ENCODE measurements around the gene CELF2. TPM values are rescaled to one million over a fixed set of nuclear protein-coding genes. Genes with fewer than 3 reads are reported as not detected.

CELF2 gene
- total RNA-seq, 1 experiment from 2014 or later = 28.7 TPM

DNA sequence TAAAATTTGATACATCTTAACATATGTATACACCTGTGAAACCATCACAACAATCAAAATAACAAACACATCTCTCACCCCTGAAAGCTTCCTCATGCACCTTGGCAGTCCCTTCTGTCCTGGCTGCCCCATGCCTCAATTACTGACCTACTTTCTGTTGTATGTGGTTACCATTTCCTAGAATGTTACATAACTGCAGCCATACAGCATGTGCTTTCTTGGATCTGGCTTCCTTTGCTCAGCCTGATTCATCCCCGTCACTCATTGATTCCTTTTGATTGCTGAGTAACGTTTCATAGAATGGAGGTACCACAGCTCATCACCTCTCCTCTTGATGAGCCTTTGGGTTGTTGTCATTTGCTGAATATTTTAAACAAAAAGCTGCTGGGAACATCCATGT, 165.3 kb downstream of the CELF2 start:
- H4K5ac ChIP-seq (ENCODE audit: insufficient read length, low read depth, low read length) = no peak overlapping the region
- no peak overlapping the region for H3K56ac ChIP-seq (ENCODE audit: insufficient read length, low read depth, low read length)
- H3K79me2 ChIP-seq (ENCODE audit: insufficient read depth, low read length) = no peaks in the 10 kb centered on the region
- no peak for DNase-seq
- Mint-ChIP-seq H3K36me3 (ENCODE audit: insufficient read depth in 1 of 3, low read depth in 3 of 3) (peaks cover 8 to 31% (median 9%) of the 10 kb centered on the region in 3 experiments), H3K9me3 (peaks cover 5 to 11% of the 10 kb centered on the region in 2 experiments; a peak in 4 of 5 replicates), H3K27ac (no peak overlapping the region), H3K4me1 (peaks cover 17 to 22% of the 10 kb centered on the region in 2 experiments), H3K27me3 (ENCODE audit: low read depth) (no peaks in the 10 kb centered on the region), H3K4me3 (no peak overlapping the region)
- H3K23me2 ChIP-seq (ENCODE audit: insufficient read length, low read depth, low read length, poor library complexity, severe bottlenecking) = no peaks in the 10 kb centered on the region
- no peak overlapping the region for H4K8ac ChIP-seq (replicated peaks; ENCODE audit: insufficient read length, low read depth, low read length)
- TF ChIP-seq, protein P1, sequence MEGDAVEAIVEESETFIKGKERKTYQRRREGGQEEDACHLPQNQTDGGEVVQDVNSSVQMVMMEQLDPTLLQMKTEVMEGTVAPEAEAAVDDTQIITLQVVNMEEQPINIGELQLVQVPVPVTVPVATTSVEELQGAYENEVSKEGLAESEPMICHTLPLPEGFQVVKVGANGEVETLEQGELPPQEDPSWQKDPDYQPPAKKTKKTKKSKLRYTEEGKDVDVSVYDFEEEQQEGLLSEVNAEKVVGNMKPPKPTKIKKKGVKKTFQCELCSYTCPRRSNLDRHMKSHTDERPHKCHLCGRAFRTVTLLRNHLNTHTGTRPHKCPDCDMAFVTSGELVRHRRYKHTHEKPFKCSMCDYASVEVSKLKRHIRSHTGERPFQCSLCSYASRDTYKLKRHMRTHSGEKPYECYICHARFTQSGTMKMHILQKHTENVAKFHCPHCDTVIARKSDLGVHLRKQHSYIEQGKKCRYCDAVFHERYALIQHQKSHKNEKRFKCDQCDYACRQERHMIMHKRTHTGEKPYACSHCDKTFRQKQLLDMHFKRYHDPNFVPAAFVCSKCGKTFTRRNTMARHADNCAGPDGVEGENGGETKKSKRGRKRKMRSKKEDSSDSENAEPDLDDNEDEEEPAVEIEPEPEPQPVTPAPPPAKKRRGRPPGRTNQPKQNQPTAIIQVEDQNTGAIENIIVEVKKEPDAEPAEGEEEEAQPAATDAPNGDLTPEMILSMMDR (conservative IDR thresholded peaks at IDR 0.05) = no peak
- H4K91ac ChIP-seq (ENCODE audit: insufficient read length, low read depth, low read length) = no peak overlapping the region
- H2BK20ac ChIP-seq (ENCODE audit: low read depth, low read length, poor library complexity, severe bottlenecking) = no peak overlapping the region
- H4K20me1 ChIP-seq (ENCODE audit: control insufficient read depth, insufficient read depth, insufficient read length) = no peaks in the 10 kb centered on the region
- no peak overlapping the region for H3K4me2 ChIP-seq (ENCODE audit: insufficient read depth, insufficient read length, low read length)
- H3K79me1 ChIP-seq (ENCODE audit: insufficient read depth, low read depth, low read length, poor library complexity, severe bottlenecking) = no peaks in the 10 kb centered on the region
- no peaks in the 10 kb centered on the region for H3K27me3 ChIP-seq (ENCODE audit: insufficient read depth, low read length)
- no peak overlapping the region for H2BK5ac ChIP-seq (ENCODE audit: insufficient read length, low read length)
- H2AFZ ChIP-seq (ENCODE audit: low read length) = no peak overlapping the region
- no peak overlapping the region for H2BK15ac ChIP-seq (ENCODE audit: low read depth, low read length)
- no peaks in the 10 kb centered on the region for H3K4me1 ChIP-seq (ENCODE audit: insufficient read depth, low read length)
- no peak overlapping the region for H2BK12ac ChIP-seq (ENCODE audit: insufficient read length, low read depth, low read length)
- H3K4ac ChIP-seq (ENCODE audit: low read depth, low read length) = no peak overlapping the region
- no peak overlapping the region for H3K23ac ChIP-seq (ENCODE audit: insufficient read length, low read depth, low read length)
- H2AK5ac ChIP-seq (ENCODE audit: insufficient read length, low read length) = no peak overlapping the region
- H3K9me3 ChIP-seq (ENCODE audit: control insufficient read depth, low read depth, low read length) = no peaks in the 10 kb centered on the region
- H3T11ph ChIP-seq (ENCODE audit: low read length) = no peak overlapping the region
- H3K27ac ChIP-seq (ENCODE audit: insufficient read length, low read depth, low read length) = no peak overlapping the region
- H3K9ac ChIP-seq (ENCODE audit: extremely low read depth, insufficient read length, low read length) = no peak overlapping the region
- no peak overlapping the region for H3K18ac ChIP-seq (ENCODE audit: insufficient read length, low read depth, low read length)
- no peak overlapping the region; the same call in 1 of the 2 replicates for H3K14ac ChIP-seq (ENCODE audit: insufficient read depth, low read length)
- H2BK120ac ChIP-seq (ENCODE audit: low read depth, low read length, poor library complexity, severe bottlenecking) = no peak overlapping the region
- WGBS (ENCODE audit: extremely low coverage, insufficient read length, low lambda C conversion rate) = no CpG with 5 or more reads among the region's 2 CpGs
